Activated CD8-positive, alpha-beta memory T cell treated with anti-CD3 and anti-CD28 coated beads, Interleukin-2, amount 50 U/mL, for 4 hours (primary cell): ENCODE results near the gene ACR.
"Not testable (repeated sequence)": the region's sequence is repeated elsewhere in the genome, so short reads cannot be mapped to it uniquely, and the experiment has no call there.

ENCODE experiments used
- DNase-seq: peaks from one replicate; pipeline ENCODE4 v3.0.0-alpha.2; 2020

The ACR gene

GRCh38 chr22:50733521-50734342 is 4.3 kb upstream of the ACR start:
- peak; percentile 4 for DNase-seq

- peak; percentile 4 for DNase-seq
These were observed 3.6 kb upstream of the ACR start for GRCh38 chr22:50734343-50734771.

GRCh38 chr22:50734986-50735738 is 2.8 kb upstream of the ACR start:
- no peak for DNase-seq

GRCh38 chr22:50735739-50736030 is 2.3 kb upstream of the ACR start:
- DNase-seq, result no peak

GRCh38 chr22:50738649-50739227 is 734 bp downstream of the ACR start:
- peak; percentile 7 for DNase-seq

- DNase-seq, result no peak
These were observed 1.3 kb downstream of the ACR start for GRCh38 chr22:50739279-50739691.

- DNase-seq, result peak; percentile 12
These were observed 1.9 kb downstream of the ACR start for GRCh38 chr22:50739894-50740293.

GRCh38 chr22:50740714-50741113 is 2.7 kb downstream of the ACR start:
- DNase-seq, result not testable (repeated sequence)

- DNase-seq, result not testable (repeated sequence)
These were observed 6.4 kb downstream of the ACR start for GRCh38 chr22:50744424-50744823.

GRCh38 chr22:50747521-50747920 is 9.5 kb downstream of the ACR start:
- not testable (repeated sequence) for DNase-seq

GRCh38 chr22:50748630-50749029 is 10.6 kb downstream of the ACR start:
- not testable (repeated sequence) for DNase-seq

GRCh38 chr22:50749302-50750074 is 11.5 kb downstream of the ACR start:
- DNase-seq, result not testable (repeated sequence)

GRCh38 chr22:50755251-50755650 is 17.2 kb downstream of the ACR start:
- not testable (repeated sequence) for DNase-seq

- DNase-seq, result not testable (repeated sequence)
These were observed 18.4 kb downstream of the ACR start for GRCh38 chr22:50756406-50756805.

- DNase-seq, result peak; percentile 65
These were observed 19.0 kb downstream of the ACR start for GRCh38 chr22:50756949-50757491.

GRCh38 chr22:50759597-50760341 is 21.8 kb downstream of the ACR start:
- DNase-seq, result not testable (repeated sequence)

GRCh38 chr22:50761829-50762228 is 23.8 kb downstream of the ACR start:
- not testable (repeated sequence) for DNase-seq

GRCh38 chr22:50764288-50764687 is 26.3 kb downstream of the ACR start:
- not testable (repeated sequence) for DNase-seq

- not testable (repeated sequence) for DNase-seq
These were observed 37.1 kb downstream of the ACR start for GRCh38 chr22:50775132-50775531.

GRCh38 chr22:50777631-50778030 is 39.6 kb downstream of the ACR start:
- not testable (repeated sequence) for DNase-seq

- DNase-seq, result not testable (repeated sequence)
These were observed 42.2 kb downstream of the ACR start for GRCh38 chr22:50780244-50780643.

GRCh38 chr22:50782253-50782652 is 44.2 kb downstream of the ACR start:
- not testable (repeated sequence) for DNase-seq
